Gastroesophageal sphincter (tissue), 3 donors: ENCODE results near the gene L3MBTL4.

Experiments used
- EP300 ChIP-seq: sonication (generic); formaldehyde crosslinking; IDR thresholded peaks from one replicate; pipeline ENCODE4 v1.6.1; 2017; ENCODE audit warnings: antibody characterized with exemption, mild to moderate bottlenecking
- POLR2A ChIP-seq, 2 donors: fragments of 450-650 bp; IDR thresholded peaks; one replicate each; pipeline ENCODE4 v1.6.1; 2017; ENCODE audit warnings: antibody characterized with exemption in 2 of 2, mild to moderate bottlenecking in 2 of 2, moderate library complexity in 1 of 2
- POLR2AphosphoS5 ChIP-seq: sonication (generic); formaldehyde crosslinking; IDR thresholded peaks from one replicate; pipeline ENCODE4 v1.6.1; 2017; ENCODE audit warnings: antibody characterized with exemption
- TF ChIP-seq, protein P1 (sequence below), 4 experiments: fragments of 200-600 bp in 2 of 4; fragments of 450-650 bp in 2 of 4; sonication (generic) in 1 of 4; IDR thresholded peaks; one replicate each; pipeline ENCODE4 v1.5.1; 2017 to 2019; ENCODE audit warnings: antibody characterized with exemption in 4 of 4, mild to moderate bottlenecking in 2 of 4, moderate library complexity in 2 of 4

DNA sequence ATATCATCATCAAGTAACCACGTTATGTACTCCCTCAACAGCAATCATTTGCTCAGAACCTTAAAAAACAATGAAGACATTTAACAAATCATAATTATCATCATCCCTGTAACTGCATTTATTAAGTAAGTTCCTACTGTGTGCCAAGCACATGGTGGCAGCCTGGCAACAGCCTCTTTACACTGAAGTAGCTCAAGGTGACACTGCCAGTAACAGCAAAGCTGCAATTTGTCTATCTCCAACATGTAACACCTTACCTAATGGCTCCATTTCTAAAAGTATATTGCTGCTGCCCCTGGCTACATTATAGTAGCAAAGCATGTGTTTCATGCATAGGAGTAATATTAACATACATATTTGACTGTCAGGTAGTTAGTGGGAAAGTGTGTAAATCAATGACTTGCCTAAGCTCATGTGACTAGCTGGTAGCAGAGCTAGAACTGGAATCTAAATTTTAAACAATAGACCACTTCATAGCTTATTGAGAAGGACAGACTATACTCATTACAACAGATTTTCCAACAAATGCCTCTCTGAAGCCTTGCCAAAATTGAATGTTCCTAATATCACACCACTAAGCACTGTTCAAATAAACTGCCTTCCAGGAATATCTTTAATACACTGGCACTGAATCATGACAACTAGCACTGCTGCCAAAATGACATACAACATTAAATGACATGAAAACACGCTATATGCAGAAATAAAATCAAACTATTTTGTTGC lies 86.7 kb downstream of the L3MBTL4 start:
- TF ChIP-seq POLR2A (IDR thresholded peaks at IDR 0.05) (no peak), EP300 (no peak), POLR2AphosphoS5 (no peak)
- TF ChIP-seq, protein P1, sequence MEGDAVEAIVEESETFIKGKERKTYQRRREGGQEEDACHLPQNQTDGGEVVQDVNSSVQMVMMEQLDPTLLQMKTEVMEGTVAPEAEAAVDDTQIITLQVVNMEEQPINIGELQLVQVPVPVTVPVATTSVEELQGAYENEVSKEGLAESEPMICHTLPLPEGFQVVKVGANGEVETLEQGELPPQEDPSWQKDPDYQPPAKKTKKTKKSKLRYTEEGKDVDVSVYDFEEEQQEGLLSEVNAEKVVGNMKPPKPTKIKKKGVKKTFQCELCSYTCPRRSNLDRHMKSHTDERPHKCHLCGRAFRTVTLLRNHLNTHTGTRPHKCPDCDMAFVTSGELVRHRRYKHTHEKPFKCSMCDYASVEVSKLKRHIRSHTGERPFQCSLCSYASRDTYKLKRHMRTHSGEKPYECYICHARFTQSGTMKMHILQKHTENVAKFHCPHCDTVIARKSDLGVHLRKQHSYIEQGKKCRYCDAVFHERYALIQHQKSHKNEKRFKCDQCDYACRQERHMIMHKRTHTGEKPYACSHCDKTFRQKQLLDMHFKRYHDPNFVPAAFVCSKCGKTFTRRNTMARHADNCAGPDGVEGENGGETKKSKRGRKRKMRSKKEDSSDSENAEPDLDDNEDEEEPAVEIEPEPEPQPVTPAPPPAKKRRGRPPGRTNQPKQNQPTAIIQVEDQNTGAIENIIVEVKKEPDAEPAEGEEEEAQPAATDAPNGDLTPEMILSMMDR (IDR thresholded peaks at IDR 0.05) = no peak
